Heart right ventricle (tissue), 16 donors: ENCODE measurements around the gene MYOM3. TPM values are rescaled to one million over a fixed set of nuclear protein-coding genes. Genes with fewer than 3 reads are reported as not detected.

Experiments used
- ATAC-seq, 8 donors: fragments of 200-7000 bp; cut with Tn5 transposase; one replicate each; pipeline ENCODE4 v1.9.1; 2020; ENCODE audit warnings: mild to moderate bottlenecking in 8 of 8, moderate library complexity in 8 of 8, moderate number of reproducible peaks in 1 of 8
- DNase-seq, 2 donors: peaks; one replicate each; pipeline ENCODE4 v3.0.0-alpha.2; 2020
- H3K27ac ChIP-seq, 10 donors: fragments of 200-600 bp; sonication (generic) in 2 of 10; one replicate each; pipeline versions ENCODE4 v1.5.0 to v1.8.0; 2020 to 2022; ENCODE audit warnings: mild to moderate bottlenecking in 3 of 10
- H3K27me3 ChIP-seq, 7 donors: fragments of 200-600 bp; one replicate each; pipeline ENCODE4 v1.8.0; 2021 to 2022; ENCODE audit warnings: mild to moderate bottlenecking in 2 of 7
- H3K36me3 ChIP-seq, 9 donors: fragments of 200-600 bp; sonication (generic) in 1 of 9; one replicate each; pipeline versions ENCODE4 v1.5.0 to v1.8.0; 2020 to 2022; ENCODE audit warnings: mild to moderate bottlenecking in 2 of 9
- H3K4me1 ChIP-seq, 9 donors: fragments of 200-600 bp; sonication (generic) in 1 of 9; one replicate each; pipeline versions ENCODE4 v1.5.0 to v1.8.0; 2020 to 2022; ENCODE audit warnings: mild to moderate bottlenecking in 4 of 9
- H3K4me3 ChIP-seq, 10 donors: fragments of 200-600 bp; sonication (generic) in 2 of 10; one replicate each; pipeline versions ENCODE4 v1.5.0 to v1.8.0; 2020 to 2022; ENCODE audit warnings: mild to moderate bottlenecking in 7 of 10, moderate library complexity in 2 of 10
- H3K9me3 ChIP-seq, 11 donors: fragments of 200-600 bp in 10 of 11; sonication (generic) in 2 of 11; one replicate each; pipeline versions ENCODE4 v1.5.0 to v1.8.0; 2013 to 2022; ENCODE audit warnings: mild to moderate bottlenecking in 2 of 11, control low read depth in 1 of 11, moderate library complexity in 1 of 11
- CTCF ChIP-seq, 9 donors: fragments of 200-600 bp; sonication (generic) in 2 of 9; IDR thresholded peaks; one replicate each; pipeline versions ENCODE4 v1.5.0 to v1.8.0; 2021 to 2022; ENCODE audit warnings: antibody characterized with exemption in 9 of 9, mild to moderate bottlenecking in 5 of 9, moderate library complexity in 1 of 9
- WGBS, 2 donors: extraction: QIAGEN DNeasy Blood & Tissue Kit; methylation state at CpG; one replicate each; pipeline ENCODE4 v1.1.7; 2013; ENCODE audit warnings: inconsistent platforms in 1 of 2; 5-methylcytosine and 5-hydroxymethylcytosine counted together
- intact Hi-C, 10 donors: fragments of 100-400 bp; cut with DNase I; formaldehyde crosslinking; loops; one replicate each; pipeline versions ENCODE4 v1.11.1 to v1.14.2; 2022
- polyA plus RNA-seq, 2 donors: library from polyadenylated mRNA; stranded (reverse); fragments of 200-250 nt; gene quantifications; one replicate each; pipeline ENCODE4 v1.2.3, GENCODE V29; 2013
- total RNA-seq, 10 donors: library from RNA; stranded (reverse); fragmentation: NEBNext Ultra II Directional in 3 of 10; extraction: Animal tissue kit (Norgen Biotek cat#: 25700) in 3 of 10; gene quantifications; one replicate each; pipeline versions ENCODE4 v1.2.1 to v1.2.4, GENCODE V29; 2021 to 2023
- donor health status: Arrhythmogenic right ventricular cardiomyopathy.
- donor health status: ischemic (EF 13 %, LVEDD 7.1; RV severe dilation, severe dysfunction).
- donor health status: healthy with polysubstance abuse.
- donor health status: DM: no; HTN: yes; CAD: no.
- donor health status: DM: no; HTN: no; CAD: no.
- donor health status: ischemic (EF 25% LVEDD 6.9; RV normal size, moderate dysfunction).
- donor health status: ischemic (EF 25% LVEDD 5.7; RV mildly dilated, moderate dysfunction).
- donor health status: healthy.
- donor health status: DM: yes; HTN: yes; CAD: no.
- donor health status: Ischemic cardiomyopathy.
- donor health status: ischemic (EF 35%, LVEDD 5.7; RV mildly dilated, moderate dysfunction).
- donor health status: nonischemic (EF 11% LVEDD 7.7; RV severe dilation, severe dysfunction).
- donor health status: DM: yes; HTN: yes; CAD: no.
- donor health status: PGD.
- donor health status: ischemic (EF 29% LVEDD 5.4; RV normal size, mild dysfunction).
- donor health status: nonischemic (EF 23%, LVEDD 6.1; RV moderate dilation, normal function).

The MYOM3 gene
- total and polyA plus RNA-seq, 12 donors, result 85.3 to 428 (median 318) TPM

DNA sequence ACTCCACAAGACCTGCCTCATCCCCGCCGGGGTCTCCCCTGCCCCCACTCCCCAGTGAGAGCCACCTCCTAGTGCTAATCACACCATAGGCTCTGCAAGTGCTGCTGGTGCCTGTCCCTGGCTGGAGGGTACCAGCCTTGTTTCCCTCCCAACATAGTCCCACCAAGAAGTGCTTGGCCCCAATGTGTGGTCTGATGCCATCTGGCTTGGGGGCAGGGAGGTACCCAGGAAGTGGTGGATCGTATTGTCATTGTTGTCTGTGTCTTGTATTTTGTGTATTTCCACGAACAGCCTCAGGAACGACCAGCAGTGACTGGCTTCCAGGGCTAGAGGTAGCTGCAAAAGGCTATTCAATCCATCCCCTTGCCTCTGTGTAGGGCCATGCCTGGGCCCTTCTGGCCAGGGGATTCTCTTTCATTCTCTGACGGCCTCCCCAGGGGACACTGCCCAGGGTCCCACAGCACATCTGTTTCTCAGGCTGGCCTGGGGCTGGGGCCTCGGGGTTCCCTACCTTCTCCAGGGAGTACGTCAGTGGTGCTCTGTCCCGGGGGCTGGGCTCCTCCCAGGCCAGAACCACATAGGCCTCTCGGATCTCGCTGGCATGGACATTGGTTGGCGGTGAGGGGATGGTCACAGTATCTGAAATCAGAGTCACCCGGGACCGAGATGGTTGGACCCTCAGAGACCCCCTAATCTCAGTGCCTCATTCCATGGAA is 22.8 kb downstream of the MYOM3 start:
- Histone ChIP-seq H3K4me1 (peaks cover 0 to 19% (median 4%) of the 10 kb centered on the region in 9 donors), H3K27me3 (no peaks in the 10 kb centered on the region), H3K9me3 (no peaks in the 10 kb centered on the region), H3K4me3 (no peak overlapping the region), H3K36me3 (peaks cover 0 to 85% (median 3%) of the 10 kb centered on the region in 9 donors), H3K27ac (peak overlapping the region in 7 of 10 donors; percentile 27 to 53 (median 39))
- no peak for DNase-seq
- intact Hi-C loops, result no loop called here
- no peak for TF ChIP-seq CTCF (IDR thresholded peaks at IDR 0.05)
- ATAC-seq, result peak in 1 of 8 donors; percentile 1
- WGBS, 2 donors, result 75 to 83% methylated on average over 14 of the region's 14 CpGs

DNA sequence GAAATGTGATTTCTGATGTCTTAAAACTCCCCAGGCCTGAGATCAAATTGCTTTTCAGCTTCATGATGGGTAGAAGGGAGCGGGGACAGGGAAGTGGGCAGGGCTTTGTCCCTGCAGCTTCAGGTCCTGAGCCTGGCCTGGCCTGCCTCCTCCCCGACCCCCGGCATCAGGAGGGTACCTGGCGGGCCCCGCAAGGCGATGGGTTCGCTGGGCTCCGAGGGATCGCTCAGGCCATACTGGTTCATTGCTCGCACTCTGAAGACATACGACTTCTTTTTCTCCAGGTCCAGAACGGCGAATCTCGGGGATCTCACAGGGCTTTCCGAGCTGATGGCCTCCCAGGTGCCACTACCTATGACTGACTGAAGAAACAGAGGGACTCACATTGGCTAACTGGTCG is 25.5 kb downstream of the MYOM3 start:
- no peaks in the 10 kb centered on the region for H3K9me3 ChIP-seq
- TF ChIP-seq CTCF (IDR thresholded peaks at IDR 0.05), result no peak
- no peaks in the 10 kb centered on the region for H3K27me3 ChIP-seq
- 94 to 95% methylated on average over 16 of the region's 16 CpGs for WGBS, 2 donors
- peaks cover 0 to 86% (median 3%) of the 10 kb centered on the region in 9 donors for H3K36me3 ChIP-seq
- ATAC-seq (no peak), DNase-seq (no peak)
- intact Hi-C loops, result no loop called here
- H3K4me3 ChIP-seq, result no peak overlapping the region
- no peak overlapping the region for H3K27ac ChIP-seq
- H3K4me1 ChIP-seq, result peaks cover 0 to 29% (median 4%) of the 10 kb centered on the region in 9 donors

GRCh38 chr1:24085546-24085945 is 26.4 kb downstream of the MYOM3 start:
- Histone ChIP-seq H3K4me3 (no peak overlapping the region), H3K36me3 (peaks cover 0 to 89% (median 3%) of the 10 kb centered on the region in 9 donors), H3K9me3 (no peaks in the 10 kb centered on the region), H3K27ac (no peak overlapping the region), H3K27me3 (no peaks in the 10 kb centered on the region), H3K4me1 (peaks cover 0 to 29% (median 5%) of the 10 kb centered on the region in 9 donors)
- no peak for TF ChIP-seq CTCF (IDR thresholded peaks at IDR 0.05)
- ATAC-seq (no peak), DNase-seq (no peak)
- WGBS, 2 donors, result 65 to 94% methylated on average over 3 of the region's 3 CpGs
- intact Hi-C loops, result no loop called here

DNA sequence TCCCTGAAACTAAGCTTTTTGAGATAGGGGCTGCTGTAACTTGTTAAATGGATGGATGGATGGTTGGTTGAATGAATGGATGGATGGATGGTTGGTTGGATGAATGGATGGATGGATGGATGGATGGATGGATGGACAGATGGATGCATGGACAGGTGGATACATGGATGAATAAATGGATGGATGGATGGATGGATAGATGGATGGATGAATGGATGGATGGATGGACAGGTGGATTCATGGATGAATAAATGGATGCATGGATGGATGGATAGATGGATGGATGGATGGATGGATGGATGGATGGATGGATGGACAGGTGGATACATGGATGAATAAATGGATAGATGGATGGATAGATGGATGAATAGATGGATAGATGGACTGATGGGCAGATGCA is 26.9 kb downstream of the MYOM3 start:
- ATAC-seq (no peak), DNase-seq (no peak)
- no peaks in the 10 kb centered on the region for H3K27me3 ChIP-seq
- H3K36me3 ChIP-seq, result peaks cover 0 to 89% (median 3%) of the 10 kb centered on the region in 9 donors
- H3K4me1 ChIP-seq, result peaks cover 0 to 28% (median 5%) of the 10 kb centered on the region in 9 donors
- H3K4me3 ChIP-seq, result no peak overlapping the region
- H3K9me3 ChIP-seq, result no peaks in the 10 kb centered on the region
- H3K27ac ChIP-seq, result no peak overlapping the region
- intact Hi-C loops, result no loop called here
- no peak for TF ChIP-seq CTCF (IDR thresholded peaks at IDR 0.05)
